Upper lobe of left lung (tissue), 4 donors: Measurements from ENCODE around the gene ZNF211.

ENCODE experiments used
- CTCF ChIP-seq, 6 experiments: fragments of 450-650 bp in 4 of 6; fragments of 200-600 bp in 2 of 6; sonication (generic) in 2 of 6; IDR thresholded peaks; one replicate each; pipeline ENCODE4 v1.5.1; 2016 to 2019; ENCODE audit warnings: antibody characterized with exemption in 6 of 6
- EP300 ChIP-seq, 4 donors: sonication (generic); formaldehyde crosslinking; IDR thresholded peaks; one replicate each; pipeline ENCODE4 v1.5.1; 2017; ENCODE audit warnings: antibody characterized with exemption in 4 of 4, control low read depth in 2 of 4
- POLR2AphosphoS5 ChIP-seq, 2 donors: sonication (generic); formaldehyde crosslinking; IDR thresholded peaks; one replicate each; pipeline ENCODE4 v1.5.1; 2017; ENCODE audit warnings: antibody characterized with exemption in 2 of 2

GRCh38 chr19:57641715-57642234 is 8.8 kb downstream of the ZNF211 start:
- TF ChIP-seq CTCF (IDR thresholded peaks at IDR 0.05) = no peak
- TF ChIP-seq EP300 (IDR thresholded peaks at IDR 0.05) = no peak
- TF ChIP-seq POLR2AphosphoS5 (IDR thresholded peaks at IDR 0.05) = no peak
